ENCODE data around the gene LRRC10B.

The LRRC10B gene

GRCh38 chr11:61545921-61546320 is 37.4 kb downstream of the LRRC10B start:
- Histone ChIP-seq H3K36me3 (replicated peaks in 1 of 2; ENCODE audit: control insufficient read depth in 2 of 2, insufficient read depth in 2 of 2, low read length in 2 of 2) (no peaks in the 10 kb centered on the region), H3K4me3 (ENCODE audit: low read length in 2 of 2) (no peak overlapping the region), H2BK12ac (ENCODE audit: low read length) (peak overlapping the region; percentile 16), H3K23ac (ENCODE audit: low read depth, low read length, poor library complexity) (peak overlapping the region; percentile 13), H2BK5ac (ENCODE audit: low read length) (no peak overlapping the region), H3K4me2 (ENCODE audit: insufficient read depth, low read length, poor library complexity, severe bottlenecking) (no peak overlapping the region), H3K4ac (ENCODE audit: low read length) (no peak overlapping the region), H4K8ac (ENCODE audit: low read depth, low read length) (peak overlapping the region; percentile 9), H3K14ac (ENCODE audit: low read length) (no peak overlapping the region), H3K9me3 (replicated peaks in 1 of 2; ENCODE audit: control insufficient read depth in 2 of 2, insufficient read depth in 1 of 2, low read depth in 1 of 2, low read length in 2 of 2) (no peaks in the 10 kb centered on the region), H3K9ac (ENCODE audit: low read depth, low read length, poor library complexity) (no peak overlapping the region), H3K4me1 (ENCODE audit: control insufficient read depth in 2 of 2, insufficient read depth in 1 of 2, low read depth in 1 of 2, low read length in 2 of 2) (peaks cover 8 to 16% of the 10 kb centered on the region in 2 donors), H2AK5ac (ENCODE audit: low read depth, low read length) (peak overlapping the region; percentile 78), H3K18ac (ENCODE audit: low read length) (peak overlapping the region; percentile 76), H4K91ac (ENCODE audit: low read depth, low read length, poor library complexity) (no peak overlapping the region), H3K79me1 (ENCODE audit: low read depth, low read length) (no peaks in the 10 kb centered on the region), H3K27me3 (ENCODE audit: control insufficient read depth in 3 of 3, insufficient read depth in 3 of 3, low read depth in 1 of 3, low read length in 3 of 3) (peaks cover 0 to 10% (median 0%) of the 10 kb centered on the region in 3 experiments), H2BK120ac (ENCODE audit: low read depth, low read length) (no peak overlapping the region), H3K27ac (replicated peaks; ENCODE audit: low read length) (no peak overlapping the region), H2AFZ (ENCODE audit: low read length) (no peak overlapping the region), H2BK15ac (ENCODE audit: low read length) (peak overlapping the region; percentile 65)
- no CpG with 5 or more reads among the region's 32 CpGs for WGBS, 2 donors (ENCODE audit: extremely low coverage in 2 of 2, insufficient read length in 2 of 2, insufficient replicate concordance in 1 of 2)
- no peak for DNase-seq (ENCODE audit: low spot score)

GRCh38 chr11:61546663-61547062 is 38.1 kb downstream of the LRRC10B start:
- Histone ChIP-seq H3K27ac (replicated peaks; ENCODE audit: low read length) (no peak overlapping the region), H4K8ac (ENCODE audit: low read depth, low read length) (no peak overlapping the region), H3K18ac (ENCODE audit: low read length) (peak overlapping the region; percentile 75), H4K91ac (ENCODE audit: low read depth, low read length, poor library complexity) (no peak overlapping the region), H3K9me3 (replicated peaks in 1 of 2; ENCODE audit: control insufficient read depth in 2 of 2, insufficient read depth in 1 of 2, low read depth in 1 of 2, low read length in 2 of 2) (no peaks in the 10 kb centered on the region), H3K4me2 (ENCODE audit: insufficient read depth, low read length, poor library complexity, severe bottlenecking) (peak overlapping the region; percentile 14), H2AFZ (ENCODE audit: low read length) (no peak overlapping the region), H2BK5ac (ENCODE audit: low read length) (no peak overlapping the region), H3K27me3 (ENCODE audit: control insufficient read depth in 3 of 3, insufficient read depth in 3 of 3, low read depth in 1 of 3, low read length in 3 of 3) (peaks cover 0 to 17% (median 0%) of the 10 kb centered on the region in 3 experiments), H3K23ac (ENCODE audit: low read depth, low read length, poor library complexity) (no peak overlapping the region), H2BK15ac (ENCODE audit: low read length) (peak overlapping the region; percentile 78), H3K36me3 (replicated peaks in 1 of 2; ENCODE audit: control insufficient read depth in 2 of 2, insufficient read depth in 2 of 2, low read length in 2 of 2) (no peaks in the 10 kb centered on the region), H3K4ac (ENCODE audit: low read length) (no peak overlapping the region), H2AK5ac (ENCODE audit: low read depth, low read length) (peak overlapping the region; percentile 93), H3K79me1 (ENCODE audit: low read depth, low read length) (no peaks in the 10 kb centered on the region), H3K14ac (ENCODE audit: low read length) (no peak overlapping the region), H2BK120ac (ENCODE audit: low read depth, low read length) (no peak overlapping the region), H3K4me1 (ENCODE audit: control insufficient read depth in 2 of 2, insufficient read depth in 1 of 2, low read depth in 1 of 2, low read length in 2 of 2) (peaks cover 8 to 16% of the 10 kb centered on the region in 2 donors), H3K9ac (ENCODE audit: low read depth, low read length, poor library complexity) (no peak overlapping the region), H2BK12ac (ENCODE audit: low read length) (no peak overlapping the region), H3K4me3 (ENCODE audit: low read length in 2 of 2) (no peak overlapping the region)
- no peak for DNase-seq (ENCODE audit: low spot score)
- no CpG with 5 or more reads among the region's 20 CpGs for WGBS, 2 donors (ENCODE audit: extremely low coverage in 2 of 2, insufficient read length in 2 of 2, insufficient replicate concordance in 1 of 2)

DNA sequence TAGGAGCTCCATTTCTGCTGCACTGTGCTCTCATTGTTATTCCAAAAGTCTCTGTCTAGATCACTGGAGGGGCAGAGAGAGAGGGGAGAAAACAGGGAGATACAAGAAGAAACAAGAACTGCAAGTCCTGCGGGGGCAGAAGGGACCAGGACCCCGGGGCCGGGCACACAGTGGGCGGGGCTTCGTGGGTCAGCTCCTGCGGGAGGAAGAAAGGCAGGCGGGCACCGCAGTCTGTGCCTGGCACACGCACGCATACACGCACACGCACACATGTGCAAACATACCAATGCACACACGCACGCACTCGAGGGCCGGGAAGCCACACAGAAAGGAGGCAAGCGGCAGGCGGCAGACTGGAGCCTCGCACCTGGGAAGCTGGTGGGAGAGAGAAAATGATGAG is 38.7 kb downstream of the LRRC10B start:
- peak overlapping the region; percentile 90 for H3K23ac ChIP-seq (ENCODE audit: low read depth, low read length, poor library complexity)
- H2BK120ac ChIP-seq (ENCODE audit: low read depth, low read length): no peak overlapping the region
- H3K36me3 ChIP-seq (replicated peaks in 1 of 2; ENCODE audit: control insufficient read depth in 2 of 2, insufficient read depth in 2 of 2, low read length in 2 of 2): no peaks in the 10 kb centered on the region
- no peak overlapping the region for H4K91ac ChIP-seq (ENCODE audit: low read depth, low read length, poor library complexity)
- H3K4me1 ChIP-seq (ENCODE audit: control insufficient read depth in 2 of 2, insufficient read depth in 1 of 2, low read depth in 1 of 2, low read length in 2 of 2): peaks cover 2 to 10% of the 10 kb centered on the region in 2 donors
- peak overlapping the region; percentile 91 for H3K4ac ChIP-seq (ENCODE audit: low read length)
- no peak overlapping the region for H2BK5ac ChIP-seq (ENCODE audit: low read length)
- H3K27ac ChIP-seq (replicated peaks; ENCODE audit: low read length): no peak overlapping the region
- DNase-seq (ENCODE audit: low spot score): no peak
- H4K8ac ChIP-seq (ENCODE audit: low read depth, low read length): no peak overlapping the region
- peak overlapping the region; percentile 75 for H3K9ac ChIP-seq (ENCODE audit: low read depth, low read length, poor library complexity)
- H3K79me1 ChIP-seq (ENCODE audit: low read depth, low read length): no peaks in the 10 kb centered on the region
- no CpG with 5 or more reads among the region's 19 CpGs for WGBS, 2 donors (ENCODE audit: extremely low coverage in 2 of 2, insufficient read length in 2 of 2, insufficient replicate concordance in 1 of 2)
- peak overlapping the region; percentile 78 for H2BK15ac ChIP-seq (ENCODE audit: low read length)
- peaks cover 0 to 17% (median 0%) of the 10 kb centered on the region in 3 experiments for H3K27me3 ChIP-seq (ENCODE audit: control insufficient read depth in 3 of 3, insufficient read depth in 3 of 3, low read depth in 1 of 3, low read length in 3 of 3)
- H2AFZ ChIP-seq (ENCODE audit: low read length): no peak overlapping the region
- no peaks in the 10 kb centered on the region for H3K9me3 ChIP-seq (replicated peaks in 1 of 2; ENCODE audit: control insufficient read depth in 2 of 2, insufficient read depth in 1 of 2, low read depth in 1 of 2, low read length in 2 of 2)
- no peak overlapping the region for H2BK12ac ChIP-seq (ENCODE audit: low read length)
- no peak overlapping the region for H3K4me2 ChIP-seq (ENCODE audit: insufficient read depth, low read length, poor library complexity, severe bottlenecking)
- H3K18ac ChIP-seq (ENCODE audit: low read length): peak overlapping the region; percentile 86
- peak overlapping the region; percentile 79 for H3K14ac ChIP-seq (ENCODE audit: low read length)
- peak overlapping the region; percentile 93 for H2AK5ac ChIP-seq (ENCODE audit: low read depth, low read length)
- H3K4me3 ChIP-seq (ENCODE audit: low read length in 2 of 2): no peak overlapping the region

- H3K27ac ChIP-seq (replicated peaks; ENCODE audit: low read length): no peak overlapping the region
- H4K91ac ChIP-seq (ENCODE audit: low read depth, low read length, poor library complexity): no peak overlapping the region
- no peak overlapping the region for H3K4ac ChIP-seq (ENCODE audit: low read length)
- no peak overlapping the region for H3K23ac ChIP-seq (ENCODE audit: low read depth, low read length, poor library complexity)
- H3K27me3 ChIP-seq (ENCODE audit: control insufficient read depth in 3 of 3, insufficient read depth in 3 of 3, low read depth in 1 of 3, low read length in 3 of 3): peaks cover 0 to 34% (median 2%) of the 10 kb centered on the region in 3 experiments
- H3K18ac ChIP-seq (ENCODE audit: low read length): no peak overlapping the region
- no CpG with 5 or more reads among the region's 8 CpGs for WGBS, 2 donors (ENCODE audit: extremely low coverage in 2 of 2, insufficient read length in 2 of 2, insufficient replicate concordance in 1 of 2)
- no peak overlapping the region for H2BK120ac ChIP-seq (ENCODE audit: low read depth, low read length)
- H3K14ac ChIP-seq (ENCODE audit: low read length): no peak overlapping the region
- no peak overlapping the region for H2AFZ ChIP-seq (ENCODE audit: low read length)
- no peaks in the 10 kb centered on the region for H3K36me3 ChIP-seq (replicated peaks in 1 of 2; ENCODE audit: control insufficient read depth in 2 of 2, insufficient read depth in 2 of 2, low read length in 2 of 2)
- peak overlapping the region; percentile 71 for H2AK5ac ChIP-seq (ENCODE audit: low read depth, low read length)
- no peak overlapping the region for H2BK15ac ChIP-seq (ENCODE audit: low read length)
- H3K4me2 ChIP-seq (ENCODE audit: insufficient read depth, low read length, poor library complexity, severe bottlenecking): no peak overlapping the region
- DNase-seq (ENCODE audit: low spot score): no peak
- no peak overlapping the region for H3K4me3 ChIP-seq (ENCODE audit: low read length in 2 of 2)
- H2BK5ac ChIP-seq (ENCODE audit: low read length): no peak overlapping the region
- H3K79me1 ChIP-seq (ENCODE audit: low read depth, low read length): no peaks in the 10 kb centered on the region
- no peak overlapping the region for H3K9ac ChIP-seq (ENCODE audit: low read depth, low read length, poor library complexity)
- no peaks in the 10 kb centered on the region for H3K9me3 ChIP-seq (replicated peaks in 1 of 2; ENCODE audit: control insufficient read depth in 2 of 2, insufficient read depth in 1 of 2, low read depth in 1 of 2, low read length in 2 of 2)
- no peak overlapping the region for H2BK12ac ChIP-seq (ENCODE audit: low read length)
- no peak overlapping the region for H4K8ac ChIP-seq (ENCODE audit: low read depth, low read length)
- H3K4me1 ChIP-seq (ENCODE audit: control insufficient read depth in 2 of 2, insufficient read depth in 1 of 2, low read depth in 1 of 2, low read length in 2 of 2): peaks cover under 1 to 12% of the 10 kb centered on the region in 2 donors
Measured at GRCh38 chr11:61549177-61549576, 40.6 kb downstream of the LRRC10B start.

Measured in neuronal stem cell (in vitro differentiated cells).